ENCODE results near the gene EME1.
A peak's percentile ranks its signal among the peaks of the same experiment; 100 is the strongest.
"Not testable (repeated sequence)": the region's sequence is repeated elsewhere in the genome, so short reads cannot be mapped to it uniquely, and the experiment has no call there.

Gene EME1

GRCh38 chr17:50426472-50426782, 53.4 kb downstream of the EME1 start:
- DNase-seq (ENCODE audit: low spot score): no peak

GRCh38 chr17:50426814-50427787, 54.1 kb downstream of the EME1 start:
- peak; percentile 76 for DNase-seq (ENCODE audit: low spot score)

- not testable (repeated sequence) for DNase-seq (ENCODE audit: low spot score)
These were observed 55.1 kb downstream of the EME1 start for GRCh38 chr17:50428126-50428525.

- no peak for DNase-seq (ENCODE audit: low spot score)
These were observed 55.9 kb downstream of the EME1 start for GRCh38 chr17:50428831-50429424.

DNA sequence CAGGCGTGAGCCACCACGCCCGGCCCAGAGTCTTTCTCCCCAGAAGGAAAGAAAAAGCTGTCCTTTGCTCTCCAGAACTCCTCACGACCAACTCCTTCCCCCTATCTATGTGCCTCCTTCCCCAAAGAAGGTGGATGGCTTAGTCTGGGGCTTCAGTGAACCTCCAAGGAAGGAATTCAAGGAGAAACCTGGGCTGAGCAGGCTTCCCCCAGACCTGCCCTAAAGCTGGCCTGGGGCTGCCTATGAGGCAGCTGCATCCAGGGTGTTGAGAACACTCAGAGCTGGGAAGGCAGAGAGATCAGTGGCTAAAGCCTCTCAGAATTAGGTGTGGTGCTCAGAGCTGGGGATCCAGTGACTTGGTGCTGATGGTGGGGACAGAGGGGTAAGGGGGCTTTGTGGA, 56.8 kb downstream of the EME1 start:
- no peak for DNase-seq (ENCODE audit: low spot score)

Measured in NAMALWA (cell line).